Fibroblast of upper back skin (primary cell): ENCODE measurements around the gene HOXB4.

Experiments used
- DNase-seq: peaks from one replicate; pipeline ENCODE4 v3.0.0-alpha.2; 2013

The HOXB4 gene

GRCh38 chr17:48558057-48558830, 19.9 kb downstream of the HOXB4 start:
- no peak for DNase-seq

DNA sequence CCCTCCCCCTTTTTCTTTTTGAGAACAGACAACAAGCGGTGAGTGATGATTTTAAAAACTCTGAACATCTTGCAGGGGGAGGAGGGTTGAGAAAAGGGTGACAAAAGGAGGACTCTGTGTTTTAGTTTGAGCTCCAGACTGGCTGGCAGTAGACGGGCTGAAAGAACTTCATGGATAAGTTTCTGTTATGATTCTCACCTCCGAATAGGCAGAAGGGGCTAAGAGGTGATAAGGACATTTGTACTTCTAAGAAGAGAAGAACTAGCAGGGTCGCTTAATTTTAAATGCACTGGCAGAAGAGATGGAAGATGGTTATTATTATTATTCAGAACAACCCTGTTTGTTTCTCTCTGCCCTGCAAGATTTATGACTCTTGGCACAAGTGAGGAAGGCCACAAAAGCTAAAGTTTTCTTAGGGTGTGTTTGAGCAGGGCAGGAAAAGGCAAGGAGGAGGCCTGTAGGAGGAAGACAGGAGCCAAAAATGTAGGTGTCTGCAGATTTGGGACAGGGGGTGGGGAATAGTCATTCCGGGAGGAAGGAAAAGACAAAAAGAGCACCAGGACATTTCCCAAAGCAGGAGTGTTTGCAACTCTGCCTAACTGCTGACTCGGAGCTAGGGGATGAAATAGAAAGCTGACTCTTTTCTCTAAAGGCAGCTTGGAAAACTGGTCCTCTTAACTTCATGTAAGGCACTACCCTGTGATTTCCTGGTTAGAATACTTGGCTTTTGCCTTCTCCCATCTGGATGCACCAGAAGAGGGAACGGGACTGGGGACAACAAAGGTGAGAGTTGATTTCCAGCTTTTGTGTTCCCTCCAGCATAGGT, 21.4 kb downstream of the HOXB4 start:
- peak; percentile 48 for DNase-seq

DNA sequence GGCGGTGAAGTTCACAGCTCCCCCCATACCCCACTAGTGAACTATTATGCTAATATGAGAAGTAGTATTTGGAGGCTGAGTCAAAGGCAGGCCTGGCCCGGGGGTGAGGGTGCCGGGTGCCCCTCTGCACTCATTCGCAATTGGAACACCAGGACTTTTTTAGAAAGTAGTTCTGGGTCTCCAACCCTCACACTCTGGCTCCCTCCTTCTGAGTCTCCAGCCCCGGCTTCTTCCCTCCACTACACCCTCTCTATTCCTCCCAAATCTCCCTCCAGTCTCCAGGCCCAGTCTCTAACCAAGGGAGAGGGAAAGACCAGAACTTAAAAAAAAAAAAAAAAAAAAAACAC, 21.9 kb downstream of the HOXB4 start:
- DNase-seq: no peak

GRCh38 chr17:48555258-48556228, 22.6 kb downstream of the HOXB4 start:
- DNase-seq: peak; percentile 97

DNA sequence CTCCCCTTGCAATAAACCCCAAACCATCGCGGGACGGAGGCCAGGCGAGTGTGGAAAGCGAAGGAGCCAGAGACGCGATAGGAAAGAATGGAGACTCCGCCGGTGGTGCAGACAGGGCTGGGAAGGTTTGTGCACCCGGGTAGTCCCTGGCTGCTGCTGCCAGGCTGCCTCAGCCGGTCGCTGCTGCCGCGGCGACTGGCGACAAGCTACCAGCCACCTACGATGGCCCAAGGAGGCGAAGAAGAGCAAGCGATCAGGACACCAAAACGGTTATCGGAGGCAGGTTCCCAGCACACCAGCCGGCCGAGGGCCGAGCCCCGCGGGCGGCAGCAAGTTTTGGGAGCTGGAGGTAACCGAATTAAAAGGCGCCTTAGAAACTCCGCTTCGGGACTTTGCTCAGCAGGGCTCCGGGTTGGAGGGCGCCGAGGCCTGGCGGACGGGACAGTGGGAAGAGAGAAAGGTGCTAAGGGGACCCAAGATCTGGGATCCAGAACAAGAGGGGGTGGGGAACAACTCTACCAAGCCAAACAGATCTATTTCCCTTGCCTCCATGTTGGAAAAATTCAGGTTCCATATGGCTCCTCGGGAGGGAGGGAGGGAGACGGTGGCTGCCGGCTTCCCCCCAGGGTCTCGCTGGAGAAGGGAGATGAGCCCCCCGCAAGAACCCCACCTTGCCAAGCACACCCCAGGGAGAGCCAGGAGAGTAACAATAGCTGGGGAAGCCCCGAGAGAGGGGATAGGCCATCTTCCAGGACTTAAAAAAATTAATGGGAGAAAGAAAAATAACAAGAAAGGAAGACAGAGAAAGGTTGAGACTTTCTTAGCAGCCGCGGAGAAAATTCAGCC, 23.5 kb downstream of the HOXB4 start:
- DNase-seq: peak; percentile 35

DNA sequence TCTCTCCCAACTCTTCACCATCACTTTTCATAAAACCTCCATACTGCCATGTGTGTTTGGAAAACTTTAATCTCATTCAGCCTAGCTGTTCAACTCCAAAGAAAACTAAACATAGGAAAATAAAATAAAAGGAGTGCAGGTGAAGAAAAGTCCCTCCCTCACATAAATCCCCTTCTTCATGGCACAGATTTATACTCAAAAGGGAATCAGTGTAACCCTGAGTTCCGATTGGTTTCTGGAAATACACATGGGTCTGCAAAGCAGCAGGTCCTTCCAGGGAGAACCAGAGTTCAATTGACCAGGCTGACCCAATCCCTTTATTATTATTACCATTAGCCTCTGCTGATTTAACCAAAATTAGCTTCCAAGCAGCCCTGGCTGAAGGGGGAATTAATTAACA, 24.3 kb downstream of the HOXB4 start:
- peak; percentile 6 for DNase-seq

DNA sequence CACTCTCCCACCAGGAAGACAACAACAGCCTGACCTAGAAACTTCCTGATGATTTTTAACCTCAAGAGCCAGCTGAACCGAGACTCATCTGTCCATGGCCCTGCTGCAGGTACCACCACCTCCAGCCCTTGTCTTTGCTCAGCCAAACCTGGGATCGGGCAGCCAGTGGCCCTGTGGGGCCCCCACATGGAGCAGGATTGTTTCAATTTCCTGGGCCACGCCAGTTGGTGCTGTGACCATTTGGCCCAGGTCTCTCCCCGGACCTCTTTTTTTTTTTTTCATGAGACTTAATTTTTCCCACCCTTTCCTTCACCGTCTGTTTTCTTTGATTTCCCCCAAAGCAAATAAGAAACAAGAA, 25.0 kb downstream of the HOXB4 start:
- no peak for DNase-seq

DNA sequence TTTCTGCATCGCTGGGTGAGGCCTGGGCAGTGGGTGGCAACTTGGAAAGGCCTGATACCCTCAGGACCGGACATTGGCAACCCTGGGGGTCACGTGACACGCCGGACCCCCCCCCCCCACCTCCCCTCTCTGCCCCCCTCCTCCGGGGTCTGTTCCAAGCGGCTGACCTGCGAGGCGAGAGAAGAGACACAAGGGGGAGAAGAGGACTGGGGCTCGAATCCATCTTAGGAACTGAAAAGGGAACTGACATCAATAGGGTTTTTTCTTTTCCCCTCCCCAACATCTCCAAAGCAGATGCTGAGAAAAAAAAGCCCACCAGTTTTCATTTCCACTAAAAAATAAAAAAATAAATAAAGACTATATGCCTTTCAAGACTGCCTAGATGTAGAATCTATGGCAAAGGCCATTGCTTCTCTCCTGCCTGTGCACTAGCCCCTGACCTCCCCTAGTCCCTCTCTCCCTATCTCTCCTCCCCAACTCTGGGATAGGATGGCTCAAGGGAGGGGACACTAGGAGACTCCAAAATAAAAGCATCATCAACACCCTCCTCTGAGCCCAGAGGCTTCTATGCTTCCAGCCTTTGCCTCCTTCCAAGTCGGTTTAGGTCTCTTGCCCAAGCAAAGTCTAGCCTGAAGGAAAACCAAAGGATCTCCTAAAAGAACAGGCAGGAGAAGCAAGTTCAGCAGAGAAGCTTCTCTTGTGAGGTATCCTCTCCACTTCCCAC, 25.5 kb downstream of the HOXB4 start:
- DNase-seq: no peak

GRCh38 chr17:48551596-48552465, 26.3 kb downstream of the HOXB4 start:
- DNase-seq: no peak

GRCh38 chr17:48551214-48551555, 27.0 kb downstream of the HOXB4 start:
- no peak for DNase-seq

DNA sequence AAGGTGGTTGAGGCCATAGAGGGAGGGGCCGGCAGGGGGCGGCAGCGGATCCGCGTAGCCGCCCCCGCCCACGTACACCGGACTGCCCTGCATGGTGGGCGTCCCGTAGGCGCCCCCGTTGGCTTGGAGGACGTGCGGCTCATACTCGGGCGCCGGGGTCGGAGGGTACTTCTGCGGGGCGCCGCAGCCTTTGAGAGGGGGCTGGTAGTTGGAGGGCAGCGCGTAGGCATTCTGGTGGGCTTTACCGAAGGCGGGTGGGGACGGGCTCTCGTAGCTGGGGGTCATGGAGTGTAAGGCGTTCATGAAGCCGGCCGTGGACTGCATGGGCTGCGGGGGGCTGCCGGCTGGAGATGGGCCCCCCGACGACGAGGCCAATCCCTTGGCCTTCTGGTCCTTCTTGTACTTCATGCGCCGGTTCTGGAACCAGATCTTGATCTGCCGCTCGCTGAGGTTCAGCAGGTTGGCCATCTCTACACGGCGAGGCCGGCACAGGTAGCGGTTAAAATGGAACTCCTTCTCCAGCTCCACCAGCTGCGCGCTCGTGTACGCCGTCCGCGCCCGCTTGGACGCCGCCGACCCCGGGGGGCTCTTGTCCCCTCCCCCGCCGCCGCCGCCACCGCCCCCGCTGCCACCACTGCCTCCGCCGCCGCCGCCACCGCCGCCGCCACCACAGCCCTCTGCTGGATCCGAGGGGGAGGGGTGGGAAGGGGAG, 27.5 kb downstream of the HOXB4 start:
- no peak for DNase-seq

DNA sequence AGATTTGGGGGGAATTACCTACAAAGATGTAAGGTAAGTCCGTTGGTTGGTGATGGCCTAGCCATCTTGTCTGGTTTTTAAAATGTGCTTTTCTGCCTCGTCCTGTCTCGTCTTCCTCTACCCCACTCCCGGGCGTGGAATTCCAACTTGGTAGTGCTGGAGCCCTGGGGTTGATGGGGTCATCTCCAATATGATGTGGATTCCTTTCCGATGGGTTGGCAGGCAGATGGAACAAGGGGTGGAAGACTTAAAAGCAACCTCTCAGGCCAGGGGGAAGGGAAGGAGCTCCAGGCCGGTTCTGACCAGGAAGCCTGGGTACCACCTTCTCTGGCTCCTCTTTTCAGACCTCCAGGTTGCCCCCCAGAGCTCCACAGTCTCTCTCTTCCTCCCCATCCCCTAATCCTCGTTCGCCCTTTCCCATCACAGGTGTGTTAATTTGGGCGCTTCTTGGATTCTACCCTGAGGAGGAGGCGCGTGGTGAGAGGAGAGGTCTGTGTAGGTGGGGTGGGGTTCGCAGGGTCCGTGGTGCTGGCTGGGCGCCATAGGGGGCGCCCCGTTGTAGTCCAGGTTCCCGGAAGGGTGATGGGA, 28.1 kb downstream of the HOXB4 start:
- peak; percentile 78 for DNase-seq

DNA sequence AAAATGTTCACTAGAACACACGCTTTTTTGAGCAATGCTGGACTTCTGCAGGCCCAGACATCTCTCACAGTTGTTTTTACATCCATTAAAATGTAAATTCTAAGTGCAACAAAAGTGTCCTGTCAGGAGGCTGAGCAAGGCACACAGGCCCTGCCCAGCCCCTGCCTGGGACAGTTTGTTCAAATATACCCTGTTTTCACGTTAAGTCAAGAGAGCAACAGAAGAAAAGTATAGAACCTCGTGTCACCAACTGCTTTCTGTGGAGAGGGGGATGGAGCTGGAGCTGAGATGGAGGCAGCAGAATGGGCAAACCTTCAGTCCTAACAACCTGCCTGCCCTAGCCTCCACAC, 28.9 kb downstream of the HOXB4 start:
- DNase-seq: no peak

DNA sequence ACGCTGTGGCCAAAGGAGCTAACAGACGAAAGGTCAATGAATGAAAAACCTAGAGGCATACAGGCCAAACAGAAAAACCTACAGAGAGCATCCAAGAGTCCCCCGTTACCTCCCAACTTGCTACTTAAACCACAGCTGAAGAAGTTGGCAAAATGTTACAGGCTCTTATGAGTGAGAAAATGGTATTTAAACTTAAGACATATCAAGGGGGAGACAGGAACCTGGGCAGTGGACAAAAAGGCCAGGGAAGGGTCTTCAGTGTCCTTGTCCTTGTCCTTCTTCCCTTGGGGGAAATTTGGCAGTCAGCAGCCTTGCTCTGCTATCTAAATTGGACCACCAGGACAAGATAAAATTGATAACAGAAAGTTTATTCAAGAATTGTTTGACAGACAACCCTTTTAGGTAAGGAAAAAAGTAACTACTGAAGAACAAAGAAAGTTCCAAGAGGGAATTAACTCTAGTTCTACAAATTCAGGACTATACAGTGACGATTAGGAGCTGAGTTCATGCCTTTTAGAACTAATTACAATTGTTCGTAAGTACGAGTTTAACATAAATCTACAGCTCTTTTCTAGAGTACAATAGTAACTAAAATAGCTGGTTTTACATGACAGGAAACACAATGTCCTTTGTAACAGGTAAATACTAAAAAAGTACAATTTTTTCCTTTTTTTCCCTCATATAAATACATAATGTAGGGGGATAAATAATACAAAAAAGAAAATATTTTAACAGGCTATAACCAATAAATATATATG, 29.4 kb downstream of the HOXB4 start:
- no peak for DNase-seq

- peak; percentile 82 for DNase-seq
Measured at GRCh38 chr17:48547808-48548522, 30.2 kb downstream of the HOXB4 start.

- no peak for DNase-seq
Measured at GRCh38 chr17:48546924-48547807, 31.0 kb downstream of the HOXB4 start.
